GM18499 (cell line): ENCODE measurements around the gene CLMN.

Experiments used
- ATAC-seq: cut with Tn5 transposase; IDR thresholded peaks from one replicate; pipeline ENCODE4 v1.9.1; 2021; ENCODE audit warnings: moderate number of reproducible peaks; ENCODE audit not compliant: insufficient read depth, unreplicated experiment

CLMN gene

GRCh38 chr14:95344536-95344935, 24.8 kb upstream of the CLMN start:
- no peak for ATAC-seq

GRCh38 chr14:95341564-95341963, 21.9 kb upstream of the CLMN start:
- no peak for ATAC-seq

GRCh38 chr14:95341115-95341514, 21.4 kb upstream of the CLMN start:
- ATAC-seq = no peak

GRCh38 chr14:95340201-95340697, 20.5 kb upstream of the CLMN start:
- no peak for ATAC-seq

- no peak for ATAC-seq
Observed at GRCh38 chr14:95339301-95339865, 19.7 kb upstream of the CLMN start.

GRCh38 chr14:95338436-95338835, 18.7 kb upstream of the CLMN start:
- ATAC-seq = no peak

GRCh38 chr14:95337041-95337595, 17.4 kb upstream of the CLMN start:
- ATAC-seq = no peak

- no peak for ATAC-seq
Observed at GRCh38 chr14:95336192-95336760, 16.6 kb upstream of the CLMN start.

GRCh38 chr14:95335071-95335470, 15.4 kb upstream of the CLMN start:
- ATAC-seq = no peak

GRCh38 chr14:95334044-95334443, 14.3 kb upstream of the CLMN start:
- ATAC-seq = no peak

GRCh38 chr14:95332641-95333040, 12.9 kb upstream of the CLMN start:
- ATAC-seq = no peak

GRCh38 chr14:95331708-95332408, 12.2 kb upstream of the CLMN start:
- ATAC-seq = no peak

GRCh38 chr14:95330591-95331370, 11.1 kb upstream of the CLMN start:
- ATAC-seq = no peak

- ATAC-seq = no peak
Observed at GRCh38 chr14:95329941-95330340, 10.2 kb upstream of the CLMN start.

- ATAC-seq = no peak
Observed at GRCh38 chr14:95328729-95329503, 9.2 kb upstream of the CLMN start.

- ATAC-seq = peak; percentile 94
Observed at GRCh38 chr14:95327558-95328374, 8.1 kb upstream of the CLMN start.

- no peak for ATAC-seq
Observed at GRCh38 chr14:95326987-95327386, 7.3 kb upstream of the CLMN start.

- ATAC-seq = no peak
Observed at GRCh38 chr14:95323917-95324316, 4.2 kb upstream of the CLMN start.

GRCh38 chr14:95323361-95323760, 3.7 kb upstream of the CLMN start:
- no peak for ATAC-seq
